NCI-H1436 (cell line): ENCODE measurements around the gene LHCGR.

Experiments used
- DNase-seq: peaks from one replicate; lab custom pipeline; 2025; lab: John Stamatoyannopoulos, UW

Gene LHCGR

GRCh38 chr2:48755473-48755872 is at the start of gene LHCGR:
Gene LHCGR (minus strand): TSS chr2:48755724. CDS start chr2:48755671, 53 bp downstream.
- DNase-seq: no peak

- no peak for DNase-seq
Measured at GRCh38 chr2:48799601-48800000, 44.1 kb upstream of the LHCGR start.

- DNase-seq: no peak
Measured at GRCh38 chr2:48795065-48795464, 39.5 kb upstream of the LHCGR start.

- DNase-seq: no peak
Measured at GRCh38 chr2:48793671-48794070, 38.1 kb upstream of the LHCGR start.

GRCh38 chr2:48792030-48792429 is 36.5 kb upstream of the LHCGR start:
- DNase-seq: no peak

- DNase-seq: no peak
Measured at GRCh38 chr2:48790407-48791170, 35.1 kb upstream of the LHCGR start.

- DNase-seq: no peak
Measured at GRCh38 chr2:48787580-48787979, 32.1 kb upstream of the LHCGR start.

GRCh38 chr2:48781366-48781765 is 25.8 kb upstream of the LHCGR start:
- DNase-seq: no peak

- DNase-seq: no peak
Measured at GRCh38 chr2:48779019-48779716, 23.6 kb upstream of the LHCGR start.

- DNase-seq: no peak
Measured at GRCh38 chr2:48774251-48774650, 18.7 kb upstream of the LHCGR start.

GRCh38 chr2:48771241-48772014 is 15.9 kb upstream of the LHCGR start:
- DNase-seq: no peak

GRCh38 chr2:48770181-48770580 is 14.7 kb upstream of the LHCGR start:
- DNase-seq: no peak

- peak; percentile 46 for DNase-seq
Measured at GRCh38 chr2:48768669-48769068, 13.1 kb upstream of the LHCGR start.

GRCh38 chr2:48767330-48767729 is 11.8 kb upstream of the LHCGR start:
- no peak for DNase-seq

- no peak for DNase-seq
Measured at GRCh38 chr2:48760826-48761225, 5.3 kb upstream of the LHCGR start.

- no peak for DNase-seq
Measured at GRCh38 chr2:48759682-48760081, 4.2 kb upstream of the LHCGR start.

- DNase-seq: no peak
Measured at GRCh38 chr2:48756289-48756688, 765 bp upstream of the LHCGR start.

- no peak for DNase-seq
Measured at GRCh38 chr2:48754874-48755273, 650 bp downstream of the LHCGR start.

- DNase-seq: no peak
Measured at GRCh38 chr2:48753228-48753627, 2.3 kb downstream of the LHCGR start.

- DNase-seq: no peak
Measured at GRCh38 chr2:48750128-48750739, 5.3 kb downstream of the LHCGR start.

GRCh38 chr2:48749291-48750127 is 6.0 kb downstream of the LHCGR start:
- DNase-seq: no peak
